Loucy (cell line): ENCODE data around the gene TPRA1.

ENCODE experiments used
- H2AFZ ChIP-seq: fragments of 200-600 bp; sonication (generic); 2 replicates; pipeline ENCODE4 v1.6.0; 2016; ENCODE audit warnings: antibody characterized with exemption, mild to moderate bottlenecking, low read length, moderate library complexity
- H3F3A ChIP-seq: fragments of 200-600 bp; 2 replicates; pipeline ENCODE4 v1.6.0; 2016; ENCODE audit warnings: antibody characterized with exemption, low read depth, mild to moderate bottlenecking
- H3K27me3 ChIP-seq: fragments of 200-600 bp; sonication (generic); 2 replicates; pipeline ENCODE4 v1.6.1; 2014; ENCODE audit warnings: low read length, mild to moderate bottlenecking; ENCODE audit not compliant: insufficient read depth, poor library complexity, severe bottlenecking
- H3K36me3 ChIP-seq: fragments of 200-600 bp; sonication (generic); 2 replicates; pipeline ENCODE4 v1.6.1; 2016; ENCODE audit warnings: low read length; ENCODE audit not compliant: insufficient read depth
- H3K4me1 ChIP-seq: fragments of 200-600 bp; sonication (generic); 2 replicates; pipeline ENCODE4 v1.5.1; 2014; ENCODE audit warnings: low read length, mild to moderate bottlenecking; ENCODE audit not compliant: insufficient read depth, poor library complexity, severe bottlenecking
- H3K4me2 ChIP-seq: fragments of 200-600 bp; sonication (generic); 2 replicates; pipeline ENCODE4 v1.6.0; 2014; ENCODE audit warnings: antibody characterized with exemption, low read length, low read depth, mild to moderate bottlenecking; ENCODE audit not compliant: poor library complexity, severe bottlenecking
- H3K4me3 ChIP-seq: fragments of 200-600 bp; sonication (generic); 2 replicates; pipeline ENCODE4 v1.5.1; 2014; ENCODE audit warnings: low read length, mild to moderate bottlenecking, mixed read lengths; ENCODE audit not compliant: poor library complexity, severe bottlenecking
- H3K79me2 ChIP-seq: fragments of 200-600 bp; sonication (generic); 2 replicates; pipeline ENCODE4 v1.6.1; 2014; ENCODE audit warnings: low read length; ENCODE audit not compliant: insufficient read depth
- H3K9ac ChIP-seq: fragments of 200-600 bp; sonication (generic); 2 replicates; pipeline ENCODE4 v1.6.0; 2014; ENCODE audit warnings: mild to moderate bottlenecking, low read depth, low read length, moderate library complexity; ENCODE audit not compliant: poor library complexity, severe bottlenecking
- H3K9me2 ChIP-seq: fragments of 200-600 bp; sonication (generic); replicated peaks from 2 replicates; pipeline ENCODE4 v1.6.1; 2016; ENCODE audit warnings: low read depth, low read length, mixed read lengths
- H3K9me3 ChIP-seq: fragments of 200-600 bp; sonication (generic); 2 replicates; pipeline ENCODE4 v1.6.1; 2014; ENCODE audit warnings: mild to moderate bottlenecking, antibody characterized with exemption, low read length, low read depth; ENCODE audit not compliant: insufficient read depth
- H4K20me1 ChIP-seq: fragments of 200-600 bp; sonication (generic); 2 replicates; pipeline ENCODE4 v1.6.0; 2014; ENCODE audit warnings: antibody characterized with exemption, low read length, mild to moderate bottlenecking; ENCODE audit not compliant: insufficient read depth, poor library complexity, severe bottlenecking
- CTCF ChIP-seq: fragments of 200-600 bp; sonication (generic); conservative IDR thresholded peaks from 2 replicates; pipeline ENCODE4 v1.5.1; 2014; ENCODE audit warnings: mild to moderate bottlenecking, antibody characterized with exemption, low read length
- EZH2phosphoT487 ChIP-seq: fragments of 200-600 bp; IDR thresholded peaks from 2 replicates; pipeline ENCODE4 v1.6.1; 2018; ENCODE audit warnings: antibody characterized with exemption, mild to moderate bottlenecking, moderate library complexity, borderline replicate concordance

TPRA1 gene

GRCh38 chr3:127529346-127530188 is 61.0 kb downstream of the TPRA1 start:
- Histone ChIP-seq H4K20me1 (no peaks in the 10 kb centered on the region), H3K4me2 (no peak overlapping the region), H3K36me3 (no peaks in the 10 kb centered on the region), H3K4me3 (no peak overlapping the region), H3F3A (no peaks in the 10 kb centered on the region), H3K27me3 (no peaks in the 10 kb centered on the region), H3K4me1 (no peaks in the 10 kb centered on the region), H3K9ac (no peak overlapping the region), H3K9me2 (no peaks in the 10 kb centered on the region), H3K9me3 (no peaks in the 10 kb centered on the region), H2AFZ (no peak overlapping the region), H3K79me2 (no peaks in the 10 kb centered on the region)
- TF ChIP-seq CTCF (no peak), EZH2phosphoT487 (no peak)

DNA sequence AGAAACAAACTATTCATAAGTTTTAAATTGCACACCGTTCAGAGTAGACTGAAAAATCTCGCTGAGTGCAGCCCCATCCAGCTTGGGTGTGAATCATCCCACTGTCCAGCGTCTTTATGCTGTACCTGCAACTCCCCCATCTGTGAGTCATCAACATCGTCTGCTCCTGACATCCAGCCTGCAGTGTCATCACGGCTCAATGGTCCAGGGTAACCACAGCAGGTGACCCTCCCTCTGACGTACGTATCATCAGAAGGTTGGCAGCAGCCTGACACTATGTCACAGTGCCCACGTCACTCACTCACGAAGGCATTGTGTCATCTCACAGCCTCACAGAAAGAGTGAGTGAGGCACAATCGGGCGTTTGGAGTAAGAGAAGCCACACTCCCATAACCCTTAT is 65.2 kb downstream of the TPRA1 start:
- Histone ChIP-seq H4K20me1 (no peaks in the 10 kb centered on the region), H3K4me1 (no peaks in the 10 kb centered on the region), H3F3A (no peaks in the 10 kb centered on the region), H3K36me3 (no peaks in the 10 kb centered on the region), H3K9ac (no peak overlapping the region), H3K27me3 (no peaks in the 10 kb centered on the region), H2AFZ (no peak overlapping the region), H3K4me2 (no peak overlapping the region), H3K9me2 (no peaks in the 10 kb centered on the region), H3K4me3 (no peak overlapping the region), H3K79me2 (no peaks in the 10 kb centered on the region), H3K9me3 (no peaks in the 10 kb centered on the region)
- TF ChIP-seq EZH2phosphoT487 (no peak), CTCF (no peak)

- H3K9ac ChIP-seq: no peak overlapping the region
- H3K4me1 ChIP-seq: no peaks in the 10 kb centered on the region
- no peaks in the 10 kb centered on the region for H3K36me3 ChIP-seq
- H3F3A ChIP-seq: no peaks in the 10 kb centered on the region
- H3K4me3 ChIP-seq: no peak overlapping the region
- no peaks in the 10 kb centered on the region for H3K9me3 ChIP-seq
- H3K4me2 ChIP-seq: no peak overlapping the region
- H3K9me2 ChIP-seq: no peaks in the 10 kb centered on the region
- no peaks in the 10 kb centered on the region for H3K79me2 ChIP-seq
- no peak for TF ChIP-seq CTCF
- no peak for TF ChIP-seq EZH2phosphoT487
- H4K20me1 ChIP-seq: no peaks in the 10 kb centered on the region
- no peak overlapping the region for H2AFZ ChIP-seq
- no peaks in the 10 kb centered on the region for H3K27me3 ChIP-seq
Observed at GRCh38 chr3:127524296-127524896, 66.1 kb downstream of the TPRA1 start.
